ENCODE results near the gene MOCOS. TPM values are rescaled to one million over a fixed set of nuclear protein-coding genes. Genes with fewer than 3 reads are reported as not detected.

MOCOS gene
- total RNA-seq, 1 experiment from 2014 or later = 4.2 TPM

DNA sequence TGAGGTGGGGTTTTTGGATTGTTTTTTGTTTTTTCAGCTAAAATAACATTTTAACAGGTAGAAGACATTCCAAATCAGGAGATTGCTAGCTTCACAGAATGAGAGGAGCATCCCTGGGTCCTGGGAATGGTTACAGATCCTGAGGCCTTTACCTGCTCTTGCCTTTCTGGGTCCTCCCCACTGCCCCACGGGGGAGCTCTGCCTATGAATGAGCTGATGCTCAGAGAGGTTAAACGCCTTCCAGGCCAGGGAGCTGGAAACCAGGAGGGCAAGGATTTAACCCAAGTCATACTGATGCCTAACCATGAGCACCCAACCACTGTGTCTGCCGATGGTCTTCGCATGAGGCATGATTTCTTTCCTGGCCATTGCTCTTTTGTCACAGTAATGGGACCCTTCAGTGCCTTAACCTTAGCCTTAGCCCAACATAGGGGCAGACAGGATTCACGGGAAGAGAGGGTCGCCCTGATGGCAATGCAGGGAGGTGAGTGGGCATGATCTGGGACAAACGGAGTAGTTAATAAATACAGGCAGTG lies 16.1 kb downstream of the MOCOS start (continued):
- TF ChIP-seq NR3C1 (CRISPR knock-in tag; conservative IDR thresholded peaks at IDR 0.05; ENCODE audit: low read depth) (no peak), CREM (CRISPR knock-in tag; IDR thresholded peaks at IDR 0.05) (no peak), ZNF232 (CRISPR knock-in tag; IDR thresholded peaks at IDR 0.05) (no peak), ZBTB43 (CRISPR knock-in tag; IDR thresholded peaks at IDR 0.05) (no peak), RELA (CRISPR knock-in tag; IDR thresholded peaks at IDR 0.05; ENCODE audit: borderline replicate concordance) (no peak), ZNF671 (CRISPR knock-in tag; IDR thresholded peaks at IDR 0.05) (no peak), ATF2 (CRISPR knock-in tag; IDR thresholded peaks at IDR 0.05; ENCODE audit: borderline replicate concordance, low read depth) (no peak)
- TF ChIP-seq, protein P1, sequence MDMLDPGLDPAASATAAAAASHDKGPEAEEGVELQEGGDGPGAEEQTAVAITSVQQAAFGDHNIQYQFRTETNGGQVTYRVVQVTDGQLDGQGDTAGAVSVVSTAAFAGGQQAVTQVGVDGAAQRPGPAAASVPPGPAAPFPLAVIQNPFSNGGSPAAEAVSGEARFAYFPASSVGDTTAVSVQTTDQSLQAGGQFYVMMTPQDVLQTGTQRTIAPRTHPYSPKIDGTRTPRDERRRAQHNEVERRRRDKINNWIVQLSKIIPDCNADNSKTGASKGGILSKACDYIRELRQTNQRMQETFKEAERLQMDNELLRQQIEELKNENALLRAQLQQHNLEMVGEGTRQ (CRISPR knock-in tag; IDR thresholded peaks at IDR 0.05) = no peak
- TF ChIP-seq, protein P2, sequence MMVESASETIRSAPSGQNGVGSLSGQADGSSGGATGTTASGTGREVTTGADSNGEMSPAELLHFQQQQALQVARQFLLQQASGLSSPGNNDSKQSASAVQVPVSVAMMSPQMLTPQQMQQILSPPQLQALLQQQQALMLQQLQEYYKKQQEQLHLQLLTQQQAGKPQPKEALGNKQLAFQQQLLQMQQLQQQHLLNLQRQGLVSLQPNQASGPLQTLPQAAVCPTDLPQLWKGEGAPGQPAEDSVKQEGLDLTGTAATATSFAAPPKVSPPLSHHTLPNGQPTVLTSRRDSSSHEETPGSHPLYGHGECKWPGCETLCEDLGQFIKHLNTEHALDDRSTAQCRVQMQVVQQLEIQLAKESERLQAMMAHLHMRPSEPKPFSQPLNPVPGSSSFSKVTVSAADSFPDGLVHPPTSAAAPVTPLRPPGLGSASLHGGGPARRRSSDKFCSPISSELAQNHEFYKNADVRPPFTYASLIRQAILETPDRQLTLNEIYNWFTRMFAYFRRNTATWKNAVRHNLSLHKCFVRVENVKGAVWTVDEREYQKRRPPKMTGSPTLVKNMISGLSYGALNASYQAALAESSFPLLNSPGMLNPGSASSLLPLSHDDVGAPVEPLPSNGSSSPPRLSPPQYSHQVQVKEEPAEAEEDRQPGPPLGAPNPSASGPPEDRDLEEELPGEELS (CRISPR knock-in tag; IDR thresholded peaks at IDR 0.05) = no peak
- TF ChIP-seq, protein P3, sequence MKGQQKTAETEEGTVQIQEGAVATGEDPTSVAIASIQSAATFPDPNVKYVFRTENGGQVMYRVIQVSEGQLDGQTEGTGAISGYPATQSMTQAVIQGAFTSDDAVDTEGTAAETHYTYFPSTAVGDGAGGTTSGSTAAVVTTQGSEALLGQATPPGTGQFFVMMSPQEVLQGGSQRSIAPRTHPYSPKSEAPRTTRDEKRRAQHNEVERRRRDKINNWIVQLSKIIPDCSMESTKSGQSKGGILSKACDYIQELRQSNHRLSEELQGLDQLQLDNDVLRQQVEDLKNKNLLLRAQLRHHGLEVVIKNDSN (CRISPR knock-in tag; IDR thresholded peaks at IDR 0.05) = no peak

DNA sequence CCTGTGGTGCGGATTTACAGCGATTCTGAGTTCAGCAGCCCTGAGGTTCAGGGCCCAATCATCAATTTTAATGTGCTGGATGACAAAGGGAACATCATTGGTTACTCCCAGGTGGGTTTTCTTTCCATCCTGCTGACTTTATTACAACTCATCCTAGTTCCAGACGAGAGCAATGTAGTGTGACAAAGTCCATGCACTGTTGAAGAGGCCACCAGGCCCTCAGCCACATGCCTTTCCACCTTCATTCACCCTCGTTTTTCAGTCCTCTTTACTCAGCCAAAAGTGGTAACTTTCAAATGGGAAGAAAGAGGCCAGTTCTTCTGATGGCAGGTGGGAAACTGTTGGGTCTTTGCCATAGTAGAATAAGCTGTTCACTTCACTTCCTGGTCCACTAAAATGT lies 17.9 kb downstream of the MOCOS start:
- H3K27ac Mint-ChIP-seq = no peak overlapping the region
- no peak for DNase-seq (ENCODE audit: low spot score)
- H3K9me3 Mint-ChIP-seq = peaks cover 13% of the 10 kb centered on the region
- ChIA-PET POLR2A (no interaction called here), CTCF (no interaction called here)
- ATAC-seq = no peak
- H3K36me3 Mint-ChIP-seq = peaks cover 13% of the 10 kb centered on the region
- no peak overlapping the region for H3K4me3 Mint-ChIP-seq
- TF ChIP-seq TCF7 (CRISPR knock-in tag; IDR thresholded peaks at IDR 0.05; ENCODE audit: low read depth) = no peak
- H3K4me1 Mint-ChIP-seq = no peaks in the 10 kb centered on the region
- no peaks in the 10 kb centered on the region; the same call in 1 of the 2 replicates for H3K27me3 Mint-ChIP-seq (ENCODE audit: low read depth)

DNA sequence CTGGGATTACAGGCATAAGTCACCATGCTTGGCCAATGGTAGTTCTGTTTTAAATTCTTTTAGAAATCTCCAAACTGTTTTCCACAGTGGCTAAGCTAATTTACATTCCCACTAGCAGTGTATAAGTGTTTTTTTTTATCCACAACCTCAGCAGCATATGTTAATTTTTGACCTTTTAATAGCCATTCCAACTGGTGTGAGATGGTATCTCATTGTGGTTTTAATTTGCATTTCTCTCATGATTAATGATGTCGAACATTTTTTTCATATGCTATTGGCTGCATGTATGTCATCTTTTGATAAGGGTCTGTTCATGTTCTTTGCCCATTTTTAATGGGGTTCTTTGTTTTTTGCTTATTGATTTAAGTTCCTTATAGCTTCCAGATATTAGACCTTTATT lies 20.0 kb downstream of the MOCOS start:
- no peaks in the 10 kb centered on the region; the same call in 1 of the 2 replicates for H3K27me3 Mint-ChIP-seq (ENCODE audit: low read depth)
- peaks cover 13% of the 10 kb centered on the region for H3K36me3 Mint-ChIP-seq
- CTCF ChIA-PET = no interaction called here
- H3K27ac Mint-ChIP-seq = no peak overlapping the region
- no peak for ATAC-seq
- H3K4me1 Mint-ChIP-seq = no peaks in the 10 kb centered on the region
- H3K9me3 Mint-ChIP-seq = peaks cover 13% of the 10 kb centered on the region
- POLR2A ChIA-PET = no interaction called here
- H3K4me3 Mint-ChIP-seq = no peak overlapping the region
- DNase-seq (ENCODE audit: low spot score) = no peak
- TF ChIP-seq EMX1 (CRISPR knock-in tag; IDR thresholded peaks at IDR 0.05) (no peak), ZNF423 (CRISPR knock-in tag; IDR thresholded peaks at IDR 0.05) (no peak), ZNF317 (CRISPR knock-in tag; IDR thresholded peaks at IDR 0.05; ENCODE audit: borderline replicate concordance, low read depth) (no peak), ZNF396 (CRISPR knock-in tag; IDR thresholded peaks at IDR 0.05; ENCODE audit: borderline replicate concordance) (no peak), FOXJ3 (CRISPR knock-in tag; IDR thresholded peaks at IDR 0.05; ENCODE audit: borderline replicate concordance) (no peak), TEAD1 (CRISPR knock-in tag; IDR thresholded peaks at IDR 0.05) (no peak), HMGA2 (CRISPR knock-in tag; IDR thresholded peaks at IDR 0.05) (no peak), MXD4 (CRISPR knock-in tag; IDR thresholded peaks at IDR 0.05; ENCODE audit: borderline replicate concordance) (no peak), SOX15 (CRISPR knock-in tag; IDR thresholded peaks at IDR 0.05) (no peak), ZBTB43 (CRISPR knock-in tag; IDR thresholded peaks at IDR 0.05) (no peak), CTCF (IDR thresholded peaks at IDR 0.05) (no peak)
- TF ChIP-seq, protein P4, sequence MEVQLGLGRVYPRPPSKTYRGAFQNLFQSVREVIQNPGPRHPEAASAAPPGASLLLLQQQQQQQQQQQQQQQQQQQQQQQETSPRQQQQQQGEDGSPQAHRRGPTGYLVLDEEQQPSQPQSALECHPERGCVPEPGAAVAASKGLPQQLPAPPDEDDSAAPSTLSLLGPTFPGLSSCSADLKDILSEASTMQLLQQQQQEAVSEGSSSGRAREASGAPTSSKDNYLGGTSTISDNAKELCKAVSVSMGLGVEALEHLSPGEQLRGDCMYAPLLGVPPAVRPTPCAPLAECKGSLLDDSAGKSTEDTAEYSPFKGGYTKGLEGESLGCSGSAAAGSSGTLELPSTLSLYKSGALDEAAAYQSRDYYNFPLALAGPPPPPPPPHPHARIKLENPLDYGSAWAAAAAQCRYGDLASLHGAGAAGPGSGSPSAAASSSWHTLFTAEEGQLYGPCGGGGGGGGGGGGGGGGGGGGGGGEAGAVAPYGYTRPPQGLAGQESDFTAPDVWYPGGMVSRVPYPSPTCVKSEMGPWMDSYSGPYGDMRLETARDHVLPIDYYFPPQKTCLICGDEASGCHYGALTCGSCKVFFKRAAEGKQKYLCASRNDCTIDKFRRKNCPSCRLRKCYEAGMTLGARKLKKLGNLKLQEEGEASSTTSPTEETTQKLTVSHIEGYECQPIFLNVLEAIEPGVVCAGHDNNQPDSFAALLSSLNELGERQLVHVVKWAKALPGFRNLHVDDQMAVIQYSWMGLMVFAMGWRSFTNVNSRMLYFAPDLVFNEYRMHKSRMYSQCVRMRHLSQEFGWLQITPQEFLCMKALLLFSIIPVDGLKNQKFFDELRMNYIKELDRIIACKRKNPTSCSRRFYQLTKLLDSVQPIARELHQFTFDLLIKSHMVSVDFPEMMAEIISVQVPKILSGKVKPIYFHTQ (CRISPR knock-in tag; IDR thresholded peaks at IDR 0.05) = no peak
